Measurements from ENCODE around the gene MYO10.
"Not testable (repeated sequence)": the region's sequence is repeated elsewhere in the genome, so short reads cannot be mapped to it uniquely, and the experiment has no call there.

Gene MYO10

GRCh38 chr5:16772556-16772955 lies 163.5 kb downstream of the MYO10 start:
- no peak for DNase-seq

GRCh38 chr5:16768184-16768583 lies 167.9 kb downstream of the MYO10 start:
- no peak for DNase-seq

GRCh38 chr5:16763211-16763610 lies 172.9 kb downstream of the MYO10 start:
- DNase-seq: no peak

- no peak for DNase-seq
Measured at GRCh38 chr5:16759147-16759773, 176.8 kb downstream of the MYO10 start.

GRCh38 chr5:16757989-16758501 lies 178.0 kb downstream of the MYO10 start:
- DNase-seq: no peak

- DNase-seq: not testable (repeated sequence)
Measured at GRCh38 chr5:16757577-16757976, 178.5 kb downstream of the MYO10 start.

GRCh38 chr5:16757146-16757545 lies 178.9 kb downstream of the MYO10 start:
- no peak for DNase-seq

GRCh38 chr5:16756692-16757091 lies 179.4 kb downstream of the MYO10 start:
- DNase-seq: no peak

- no peak for DNase-seq
Measured at GRCh38 chr5:16755641-16756040, 180.4 kb downstream of the MYO10 start.

GRCh38 chr5:16754601-16755000 lies 181.5 kb downstream of the MYO10 start:
- no peak for DNase-seq

GRCh38 chr5:16754086-16754485 lies 182.0 kb downstream of the MYO10 start:
- no peak for DNase-seq

- no peak for DNase-seq
Measured at GRCh38 chr5:16750445-16750844, 185.6 kb downstream of the MYO10 start.

- no peak for DNase-seq
Measured at GRCh38 chr5:16749626-16750025, 186.5 kb downstream of the MYO10 start.

- DNase-seq: no peak
Measured at GRCh38 chr5:16744164-16744880, 191.8 kb downstream of the MYO10 start.

GRCh38 chr5:16742938-16743337 lies 193.2 kb downstream of the MYO10 start:
- no peak for DNase-seq

GRCh38 chr5:16740811-16741392 lies 195.2 kb downstream of the MYO10 start:
- no peak for DNase-seq

- DNase-seq: no peak
Measured at GRCh38 chr5:16740066-16740810, 195.8 kb downstream of the MYO10 start.

- not testable (repeated sequence) for DNase-seq
Measured at GRCh38 chr5:16738393-16738792, 197.7 kb downstream of the MYO10 start.

GRCh38 chr5:16737620-16738364 lies 198.3 kb downstream of the MYO10 start:
- DNase-seq: no peak

GRCh38 chr5:16737209-16737608 lies 198.9 kb downstream of the MYO10 start:
- no peak for DNase-seq

- DNase-seq: no peak
Measured at GRCh38 chr5:16736158-16736995, 199.7 kb downstream of the MYO10 start.

All from T1000 (cell line).